Measurements from ENCODE around the gene PLCB3.

- TF ChIP-seq POLR2AphosphoS5 (IDR thresholded peaks at IDR 0.05) (no peak), POLR2A (IDR thresholded peaks at IDR 0.05) (no peak), CTCF (IDR thresholded peaks at IDR 0.05) (no peak), EP300 (IDR thresholded peaks at IDR 0.05) (no peak)
These were observed 15.0 kb downstream of the PLCB3 start for GRCh38 chr11:64266339-64266738.

All from sigmoid colon (tissue), 4 donors.